ENCODE results near the gene PSD2.

Gene PSD2

DNA sequence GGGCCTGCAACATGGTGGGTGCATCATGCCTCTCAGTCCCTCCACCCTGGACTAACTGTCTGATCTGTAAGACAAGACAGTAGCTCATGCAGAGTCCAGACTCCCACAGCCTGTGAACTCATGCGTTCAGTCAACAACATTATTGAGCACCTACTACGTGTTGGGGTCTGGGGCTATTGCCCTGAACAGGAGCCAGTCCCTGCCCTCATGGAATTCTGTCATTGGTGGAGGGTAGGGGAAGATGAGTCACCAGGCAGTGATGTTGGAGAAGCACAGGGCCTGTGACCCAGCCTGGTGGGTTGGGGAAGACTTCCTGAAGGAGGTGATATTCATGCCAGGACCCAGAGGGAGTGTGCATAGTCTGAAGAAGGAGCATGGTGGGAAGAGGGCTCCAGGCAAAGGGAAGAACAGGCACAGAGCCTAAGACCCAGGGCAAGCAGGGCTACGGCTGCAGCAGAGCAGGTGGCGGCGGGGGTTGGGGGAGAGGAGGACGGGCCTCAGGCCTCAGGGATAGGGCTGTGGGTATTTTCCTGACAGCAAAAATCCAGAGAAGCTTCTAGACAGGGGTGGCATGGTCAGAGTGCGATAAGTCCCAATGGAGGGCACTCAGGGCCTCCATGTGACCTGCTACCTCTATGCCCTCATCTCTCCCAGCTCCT lies 26.7 kb upstream of the PSD2 start:
- Histone ChIP-seq H4K20me1 (ENCODE audit: control insufficient read depth, insufficient read depth, low read depth, low read length) (no peaks in the 10 kb centered on the region), H3F3A (ENCODE audit: control insufficient read depth, insufficient read depth) (no peaks in the 10 kb centered on the region), H3K4me2 (ENCODE audit: low read length) (no peak overlapping the region), H3K4me3 (ENCODE audit: low read length) (no peak overlapping the region), H3K9me2 (replicated peaks; ENCODE audit: control insufficient read depth, low read length) (no peaks in the 10 kb centered on the region), H3K36me3 (ENCODE audit: control insufficient read depth, low read length) (no peaks in the 10 kb centered on the region), H3K27ac (ENCODE audit: low read depth, low read length) (no peak overlapping the region), H3K4me1 (ENCODE audit: control insufficient read depth, low read length) (peaks cover 8% of the 10 kb centered on the region), H3K9me3 (ENCODE audit: control insufficient read depth, insufficient read depth, low read length) (no peaks in the 10 kb centered on the region), H3K27me3 (ENCODE audit: control insufficient read depth, low read length) (peaks cover 19% of the 10 kb centered on the region), H3K79me2 (ENCODE audit: control insufficient read depth, low read length) (no peaks in the 10 kb centered on the region)
- TF ChIP-seq CTCF (IDR thresholded peaks at IDR 0.05; ENCODE audit: low read depth, low read length, poor library complexity, severe bottlenecking) (no peak), EZH2phosphoT487 (IDR thresholded peaks at IDR 0.05; ENCODE audit: borderline replicate concordance, low read length) (no peak)

GRCh38 chr5:139769477-139769876 lies 26.1 kb upstream of the PSD2 start:
- H3K9me2 ChIP-seq (replicated peaks; ENCODE audit: control insufficient read depth, low read length) = no peaks in the 10 kb centered on the region
- no peak overlapping the region for H3K4me2 ChIP-seq (ENCODE audit: low read length)
- no peaks in the 10 kb centered on the region for H3K9me3 ChIP-seq (ENCODE audit: control insufficient read depth, insufficient read depth, low read length)
- H3K27me3 ChIP-seq (ENCODE audit: control insufficient read depth, low read length) = peaks cover 14% of the 10 kb centered on the region
- H3K79me2 ChIP-seq (ENCODE audit: control insufficient read depth, low read length) = no peaks in the 10 kb centered on the region
- no peaks in the 10 kb centered on the region for H3F3A ChIP-seq (ENCODE audit: control insufficient read depth, insufficient read depth)
- H3K4me1 ChIP-seq (ENCODE audit: control insufficient read depth, low read length) = peaks cover 2% of the 10 kb centered on the region
- no peak for TF ChIP-seq CTCF (IDR thresholded peaks at IDR 0.05; ENCODE audit: low read depth, low read length, poor library complexity, severe bottlenecking)
- TF ChIP-seq EZH2phosphoT487 (IDR thresholded peaks at IDR 0.05; ENCODE audit: borderline replicate concordance, low read length) = no peak
- H3K36me3 ChIP-seq (ENCODE audit: control insufficient read depth, low read length) = no peaks in the 10 kb centered on the region
- H4K20me1 ChIP-seq (ENCODE audit: control insufficient read depth, insufficient read depth, low read depth, low read length) = no peaks in the 10 kb centered on the region
- H3K27ac ChIP-seq (ENCODE audit: low read depth, low read length) = no peak overlapping the region
- H3K4me3 ChIP-seq (ENCODE audit: low read length) = no peak overlapping the region

- Histone ChIP-seq H3K9me3 (ENCODE audit: control insufficient read depth, insufficient read depth, low read length) (no peaks in the 10 kb centered on the region), H3K4me3 (ENCODE audit: low read length) (no peak overlapping the region), H3F3A (ENCODE audit: control insufficient read depth, insufficient read depth) (no peaks in the 10 kb centered on the region), H3K9me2 (replicated peaks; ENCODE audit: control insufficient read depth, low read length) (no peaks in the 10 kb centered on the region), H3K27me3 (ENCODE audit: control insufficient read depth, low read length) (peaks cover 13% of the 10 kb centered on the region; the same call in 1 of the 2 replicates), H3K79me2 (ENCODE audit: control insufficient read depth, low read length) (no peaks in the 10 kb centered on the region), H3K4me1 (ENCODE audit: control insufficient read depth, low read length) (peaks cover 5% of the 10 kb centered on the region), H3K27ac (ENCODE audit: low read depth, low read length) (no peak overlapping the region), H3K36me3 (ENCODE audit: control insufficient read depth, low read length) (no peaks in the 10 kb centered on the region), H3K4me2 (ENCODE audit: low read length) (no peak overlapping the region), H4K20me1 (ENCODE audit: control insufficient read depth, insufficient read depth, low read depth, low read length) (no peaks in the 10 kb centered on the region)
- no peak for TF ChIP-seq CTCF (IDR thresholded peaks at IDR 0.05; ENCODE audit: low read depth, low read length, poor library complexity, severe bottlenecking)
- no peak for TF ChIP-seq EZH2phosphoT487 (IDR thresholded peaks at IDR 0.05; ENCODE audit: borderline replicate concordance, low read length)
Measured at GRCh38 chr5:139770722-139771121, 24.9 kb upstream of the PSD2 start.
